Fibroblast of skin of right quadriceps (primary cell): Measurements from ENCODE around the gene TAF6.
A peak's percentile ranks its signal among the peaks of the same experiment; 100 is the strongest.

ENCODE experiments used
- DNase-seq: peaks from one replicate; pipeline ENCODE4 v3.0.0-alpha.2; 2013

The TAF6 gene

GRCh38 chr7:100119072-100119969 is at the start of gene TAF6, which contains the start of gene CNPY4:
TAF6 (minus strand) TSS chr7:100119358; CDS start chr7:100114209, 5,149 bp downstream.
CNPY4 (plus strand) TSS chr7:100119634; CDS start chr7:100119745, 111 bp downstream.
- DNase-seq, result peak; percentile 94

GRCh38 chr7:100167912-100168323 is 48.8 kb upstream of the TAF6 start:
- no peak for DNase-seq

- no peak for DNase-seq
These were observed 48.1 kb upstream of the TAF6 start for GRCh38 chr7:100166970-100167911.

- DNase-seq, result no peak
These were observed 47.3 kb upstream of the TAF6 start for GRCh38 chr7:100166317-100166940.

- no peak for DNase-seq
These were observed 44.7 kb upstream of the TAF6 start for GRCh38 chr7:100163871-100164270.

GRCh38 chr7:100163006-100163531 is 43.9 kb upstream of the TAF6 start:
- no peak for DNase-seq

- no peak for DNase-seq
These were observed 40.9 kb upstream of the TAF6 start for GRCh38 chr7:100160067-100160466.

GRCh38 chr7:100159099-100159623 is 40.0 kb upstream of the TAF6 start:
- no peak for DNase-seq

- DNase-seq, result peak; percentile 80
These were observed 39.3 kb upstream of the TAF6 start, which contains the start of gene TRAPPC14 for GRCh38 chr7:100158229-100159098. TRAPPC14 (minus strand) TSS chr7:100158723; CDS start chr7:100158499, 224 bp downstream.

GRCh38 chr7:100157334-100158228 is 38.4 kb upstream of the TAF6 start:
- no peak for DNase-seq

GRCh38 chr7:100157069-100157333 is 37.8 kb upstream of the TAF6 start:
- DNase-seq, result no peak

GRCh38 chr7:100156331-100157068 is 37.3 kb upstream of the TAF6 start:
- no peak for DNase-seq

GRCh38 chr7:100155553-100156317 is 36.6 kb upstream of the TAF6 start:
- no peak for DNase-seq

GRCh38 chr7:100154651-100155491 is 35.7 kb upstream of the TAF6 start:
- no peak for DNase-seq

- no peak for DNase-seq
These were observed 34.8 kb upstream of the TAF6 start for GRCh38 chr7:100153708-100154535.

GRCh38 chr7:100152937-100153666 is 33.9 kb upstream of the TAF6 start:
- no peak for DNase-seq
